ENCODE data around the gene PMF1. TPM values are rescaled to one million over a fixed set of nuclear protein-coding genes. Genes with fewer than 3 reads are reported as not detected.
"Not testable (repeated sequence)": the region's sequence is repeated elsewhere in the genome, so short reads cannot be mapped to it uniquely, and the experiment has no call there.

Gene PMF1
- total RNA-seq, 1 experiment from 2014 or later, result 96.6 TPM

DNA sequence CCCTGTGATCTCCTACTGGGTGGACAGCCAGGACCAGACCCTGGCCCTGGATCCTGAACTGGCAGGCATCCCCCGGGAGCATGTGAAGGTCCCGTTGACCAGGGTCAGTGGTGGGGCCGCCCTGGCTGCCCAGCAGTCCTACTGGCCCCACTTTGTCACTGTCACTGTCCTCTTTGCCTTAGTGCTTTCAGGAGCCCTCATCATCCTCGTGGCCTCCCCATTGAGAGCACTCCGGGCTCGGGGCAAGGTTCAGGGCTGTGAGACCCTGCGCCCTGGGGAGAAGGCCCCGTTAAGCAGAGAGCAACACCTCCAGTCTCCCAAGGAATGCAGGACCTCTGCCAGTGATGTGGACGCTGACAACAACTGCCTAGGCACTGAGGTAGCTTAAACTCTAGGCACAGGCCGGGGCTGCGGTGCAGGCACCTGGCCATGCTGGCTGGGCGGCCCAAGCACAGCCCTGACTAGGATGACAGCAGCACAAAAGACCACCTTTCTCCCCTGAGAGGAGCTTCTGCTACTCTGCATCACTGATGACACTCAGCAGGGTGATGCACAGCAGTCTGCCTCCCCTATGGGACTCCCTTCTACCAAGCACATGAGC, 36.1 kb upstream of the PMF1 start:
- no peaks in the 10 kb centered on the region for H3K9me3 ChIP-seq (ENCODE audit: low read depth, low read length, poor library complexity, severe bottlenecking)
- intact Hi-C loops (cut with micrococcal nuclease; ENCODE audit: unreplicated experiment), result no loop called here
- no peaks in the 10 kb centered on the region for H3K36me3 ChIP-seq (ENCODE audit: insufficient read depth, low read length, poor library complexity, severe bottlenecking)
- DNase-seq (ENCODE audit: low spot score), result no peak
- ChIA-PET CTCF (no interaction called here), POLR2A (ENCODE audit: low non-redundant PET) (no interaction called here)
- TF ChIP-seq, protein P1, sequence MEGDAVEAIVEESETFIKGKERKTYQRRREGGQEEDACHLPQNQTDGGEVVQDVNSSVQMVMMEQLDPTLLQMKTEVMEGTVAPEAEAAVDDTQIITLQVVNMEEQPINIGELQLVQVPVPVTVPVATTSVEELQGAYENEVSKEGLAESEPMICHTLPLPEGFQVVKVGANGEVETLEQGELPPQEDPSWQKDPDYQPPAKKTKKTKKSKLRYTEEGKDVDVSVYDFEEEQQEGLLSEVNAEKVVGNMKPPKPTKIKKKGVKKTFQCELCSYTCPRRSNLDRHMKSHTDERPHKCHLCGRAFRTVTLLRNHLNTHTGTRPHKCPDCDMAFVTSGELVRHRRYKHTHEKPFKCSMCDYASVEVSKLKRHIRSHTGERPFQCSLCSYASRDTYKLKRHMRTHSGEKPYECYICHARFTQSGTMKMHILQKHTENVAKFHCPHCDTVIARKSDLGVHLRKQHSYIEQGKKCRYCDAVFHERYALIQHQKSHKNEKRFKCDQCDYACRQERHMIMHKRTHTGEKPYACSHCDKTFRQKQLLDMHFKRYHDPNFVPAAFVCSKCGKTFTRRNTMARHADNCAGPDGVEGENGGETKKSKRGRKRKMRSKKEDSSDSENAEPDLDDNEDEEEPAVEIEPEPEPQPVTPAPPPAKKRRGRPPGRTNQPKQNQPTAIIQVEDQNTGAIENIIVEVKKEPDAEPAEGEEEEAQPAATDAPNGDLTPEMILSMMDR (conservative IDR thresholded peaks at IDR 0.05; ENCODE audit: low read depth, low read length), result no peak
- no peak for TF ChIP-seq EZH2 (IDR thresholded peaks at IDR 0.05; ENCODE audit: borderline replicate concordance, low read depth, low read length, poor library complexity, severe bottlenecking)
- no peaks in the 10 kb centered on the region for H3K27me3 ChIP-seq (replicated peaks; ENCODE audit: insufficient read depth, low read depth, low read length, poor library complexity)
- no peaks in the 10 kb centered on the region for H3K4me1 ChIP-seq (ENCODE audit: insufficient read depth, low read length, poor library complexity, severe bottlenecking)
- H3K27ac ChIP-seq (ENCODE audit: low read depth, low read length, poor library complexity, severe bottlenecking), result no peak overlapping the region
- no peak overlapping the region for H3K4me3 ChIP-seq (ENCODE audit: low read depth, low read length, poor library complexity, severe bottlenecking)
- BruUV-seq (replicated peaks), result no TSS peak

DNA sequence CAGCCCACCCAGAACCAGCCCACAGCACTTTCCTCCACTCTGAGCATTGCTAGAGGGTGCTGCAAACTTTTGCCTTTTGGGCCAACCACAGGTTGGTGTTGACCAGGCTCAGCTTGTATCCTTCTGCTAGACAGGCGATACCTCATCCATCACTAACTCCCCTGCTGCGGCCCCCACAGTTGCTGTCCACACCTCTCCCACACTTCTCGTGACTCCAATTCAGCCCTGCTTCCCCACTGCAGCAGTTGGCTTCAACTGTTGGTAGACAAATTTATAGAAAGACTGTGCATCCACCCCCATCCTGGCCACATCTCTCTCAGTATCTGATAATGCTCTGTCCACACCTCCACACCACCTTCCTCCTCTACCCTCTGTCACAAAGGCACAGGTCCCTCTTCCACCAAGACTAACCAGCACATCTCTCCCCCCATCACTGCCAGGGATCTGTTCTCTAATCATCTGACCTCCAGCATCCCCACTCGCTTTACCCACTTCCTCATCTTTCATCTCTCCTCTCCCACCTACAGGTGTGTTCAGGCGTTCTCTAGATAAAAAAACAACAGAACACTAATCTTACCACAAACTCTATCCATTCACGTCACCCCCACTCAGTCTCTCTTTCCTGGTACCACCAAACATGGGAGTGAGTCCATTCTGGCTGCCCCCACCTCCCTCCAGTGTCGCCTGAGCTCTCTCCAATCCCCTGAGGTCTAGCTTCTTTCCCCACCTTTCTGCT, 34.7 kb upstream of the PMF1 start:
- DNase-seq (ENCODE audit: low spot score), result no peak
- H3K9me3 ChIP-seq (ENCODE audit: low read depth, low read length, poor library complexity, severe bottlenecking), result no peaks in the 10 kb centered on the region
- TF ChIP-seq, protein P1 (conservative IDR thresholded peaks at IDR 0.05; ENCODE audit: low read depth, low read length), result no peak
- no peak for TF ChIP-seq EZH2 (IDR thresholded peaks at IDR 0.05; ENCODE audit: borderline replicate concordance, low read depth, low read length, poor library complexity, severe bottlenecking)
- no peak overlapping the region for H3K4me3 ChIP-seq (ENCODE audit: low read depth, low read length, poor library complexity, severe bottlenecking)
- H3K4me1 ChIP-seq (ENCODE audit: insufficient read depth, low read length, poor library complexity, severe bottlenecking), result no peaks in the 10 kb centered on the region
- ChIA-PET POLR2A (ENCODE audit: low non-redundant PET) (no interaction called here), CTCF (no interaction called here)
- no peaks in the 10 kb centered on the region for H3K36me3 ChIP-seq (ENCODE audit: insufficient read depth, low read length, poor library complexity, severe bottlenecking)
- intact Hi-C loops (cut with micrococcal nuclease; ENCODE audit: unreplicated experiment), result no loop called here
- no TSS peak for BruUV-seq (replicated peaks)
- H3K27ac ChIP-seq (ENCODE audit: low read depth, low read length, poor library complexity, severe bottlenecking), result no peak overlapping the region
- no peaks in the 10 kb centered on the region for H3K27me3 ChIP-seq (replicated peaks; ENCODE audit: insufficient read depth, low read depth, low read length, poor library complexity)

DNA sequence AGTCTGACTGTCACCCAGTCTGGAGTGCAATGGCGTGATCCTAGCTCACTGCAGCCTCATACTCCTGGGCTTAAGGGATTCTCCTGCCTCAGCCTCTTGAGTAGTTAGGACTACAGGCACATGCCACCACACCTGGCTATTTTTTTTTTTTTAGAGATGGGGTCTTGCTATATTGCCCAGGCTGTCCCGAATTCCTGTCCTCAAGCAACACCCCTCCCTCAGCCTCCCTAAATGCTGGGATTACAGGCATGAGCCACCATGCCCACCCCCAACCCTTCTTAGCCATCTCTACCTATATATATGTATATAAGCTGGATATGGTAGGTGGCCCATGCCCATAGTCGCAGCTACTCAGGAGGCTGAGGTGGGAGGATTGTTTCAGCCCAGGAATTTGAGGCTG, 32.3 kb upstream of the PMF1 start:
- no peak for DNase-seq (ENCODE audit: low spot score)
- H3K27me3 ChIP-seq (replicated peaks; ENCODE audit: insufficient read depth, low read depth, low read length, poor library complexity), result no peaks in the 10 kb centered on the region
- intact Hi-C loops (cut with micrococcal nuclease; ENCODE audit: unreplicated experiment), result no loop called here
- TF ChIP-seq EZH2 (IDR thresholded peaks at IDR 0.05; ENCODE audit: borderline replicate concordance, low read depth, low read length, poor library complexity, severe bottlenecking), result no peak
- TF ChIP-seq, protein P1 (conservative IDR thresholded peaks at IDR 0.05; ENCODE audit: low read depth, low read length), result no peak
- no peaks in the 10 kb centered on the region for H3K4me1 ChIP-seq (ENCODE audit: insufficient read depth, low read length, poor library complexity, severe bottlenecking)
- no peaks in the 10 kb centered on the region for H3K36me3 ChIP-seq (ENCODE audit: insufficient read depth, low read length, poor library complexity, severe bottlenecking)
- no peak overlapping the region for H3K27ac ChIP-seq (ENCODE audit: low read depth, low read length, poor library complexity, severe bottlenecking)
- H3K9me3 ChIP-seq (ENCODE audit: low read depth, low read length, poor library complexity, severe bottlenecking), result no peaks in the 10 kb centered on the region
- ChIA-PET POLR2A (ENCODE audit: low non-redundant PET) (no interaction called here), CTCF (no interaction called here)
- H3K4me3 ChIP-seq (ENCODE audit: low read depth, low read length, poor library complexity, severe bottlenecking), result no peak overlapping the region
- BruUV-seq (replicated peaks), result no TSS peak

DNA sequence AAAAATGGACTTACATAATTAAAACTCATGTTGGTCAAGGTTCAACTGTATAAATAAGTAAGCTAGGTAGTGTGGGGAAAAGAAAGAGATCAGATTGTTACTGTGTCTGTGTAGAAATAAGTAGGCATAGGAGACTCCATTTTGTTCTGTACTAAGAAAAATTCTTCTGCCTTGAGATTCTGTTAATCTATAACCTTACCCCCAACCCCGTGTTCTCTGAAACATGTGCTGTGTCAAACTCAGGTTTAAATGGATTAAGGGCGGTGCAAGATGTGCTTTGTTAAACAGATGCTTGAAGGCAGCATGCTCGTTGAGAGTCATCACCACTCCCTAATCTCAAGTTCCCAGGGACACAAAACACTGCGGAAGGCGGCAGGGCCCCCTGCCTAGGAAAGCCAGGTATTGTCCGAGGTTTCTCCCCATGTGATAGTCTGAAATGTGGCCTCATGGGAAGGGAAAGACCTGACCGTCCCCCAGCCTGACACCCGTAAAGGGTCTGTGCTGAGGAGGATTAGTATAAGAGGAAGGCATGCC, 31.3 kb upstream of the PMF1 start:
- intact Hi-C loops (cut with micrococcal nuclease; ENCODE audit: unreplicated experiment); DNase-seq (ENCODE audit: low spot score); H3K27me3 ChIP-seq (replicated peaks; ENCODE audit: insufficient read depth, low read depth, low read length, poor library complexity); BruUV-seq (replicated peaks); H3K4me1 ChIP-seq (ENCODE audit: insufficient read depth, low read length, poor library complexity, severe bottlenecking); H3K9me3 ChIP-seq (ENCODE audit: low read depth, low read length, poor library complexity, severe bottlenecking); H3K27ac ChIP-seq (ENCODE audit: low read depth, low read length, poor library complexity, severe bottlenecking); H3K4me3 ChIP-seq (ENCODE audit: low read depth, low read length, poor library complexity, severe bottlenecking); CTCF ChIA-PET; H3K36me3 ChIP-seq (ENCODE audit: insufficient read depth, low read length, poor library complexity, severe bottlenecking); POLR2A ChIA-PET (ENCODE audit: low non-redundant PET): not testable (repeated sequence)

DNA sequence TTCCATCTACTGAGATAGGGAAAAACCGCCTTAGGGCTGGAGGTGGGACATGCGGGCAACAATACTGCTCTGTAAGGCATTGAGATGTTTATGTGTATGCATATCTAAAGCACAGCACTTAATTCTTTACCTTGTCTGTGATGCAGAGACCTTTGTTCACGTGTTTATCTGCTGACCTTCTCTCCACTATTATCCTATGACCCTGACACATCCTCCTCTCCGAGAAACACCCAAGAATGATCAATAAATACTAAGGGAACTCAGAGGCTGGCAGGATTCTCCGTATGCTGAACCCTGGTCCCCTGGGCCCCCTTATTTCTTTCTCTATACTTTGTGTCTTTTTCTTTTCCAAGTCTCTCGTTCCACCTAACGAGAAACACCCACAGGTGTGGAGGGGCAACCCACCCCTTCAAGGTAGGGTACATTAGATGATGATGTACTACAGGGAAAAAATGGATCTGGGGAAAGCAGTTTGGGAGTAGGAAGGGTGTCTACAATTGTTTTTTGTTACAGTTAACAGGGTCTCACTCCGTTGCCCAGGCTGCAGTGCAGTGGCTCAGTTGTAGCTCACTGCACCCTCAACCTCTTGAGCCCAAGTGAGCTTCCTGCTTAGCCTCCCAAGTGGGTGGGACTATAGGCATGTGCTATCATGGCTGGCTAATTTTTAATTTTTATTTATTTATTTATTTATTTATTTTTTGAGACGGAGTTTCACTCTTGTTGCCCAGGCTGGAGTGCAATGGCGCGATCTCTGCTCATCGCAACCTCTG, 30.6 kb upstream of the PMF1 start:
- H3K4me1 ChIP-seq (ENCODE audit: insufficient read depth, low read length, poor library complexity, severe bottlenecking); intact Hi-C loops (cut with micrococcal nuclease; ENCODE audit: unreplicated experiment); DNase-seq (ENCODE audit: low spot score); H3K4me3 ChIP-seq (ENCODE audit: low read depth, low read length, poor library complexity, severe bottlenecking); H3K27me3 ChIP-seq (replicated peaks; ENCODE audit: insufficient read depth, low read depth, low read length, poor library complexity); H3K36me3 ChIP-seq (ENCODE audit: insufficient read depth, low read length, poor library complexity, severe bottlenecking); H3K27ac ChIP-seq (ENCODE audit: low read depth, low read length, poor library complexity, severe bottlenecking); H3K9me3 ChIP-seq (ENCODE audit: low read depth, low read length, poor library complexity, severe bottlenecking); POLR2A ChIA-PET (ENCODE audit: low non-redundant PET); CTCF ChIA-PET; BruUV-seq (replicated peaks): not testable (repeated sequence)

Measured in A673 (cell line).